DOHH2 (cell line): Measurements from ENCODE around the gene CDX1.

Source experiments
- H3F3A ChIP-seq: fragments of 200-600 bp; sonication (generic), shearing (Covaris generic); 2 replicates; pipeline ENCODE4 v1.6.0; 2016; ENCODE audit warnings: antibody characterized with exemption, mild to moderate bottlenecking; ENCODE audit not compliant: control insufficient read depth, insufficient read depth
- H3K27ac ChIP-seq: fragments of 200-600 bp; sonication (generic); 2 replicates; pipeline ENCODE4 v1.5.1; 2014; ENCODE audit warnings: low read depth, mild to moderate bottlenecking, low read length, moderate library complexity
- H3K27me3 ChIP-seq: fragments of 200-600 bp; sonication (generic); 2 replicates; pipeline ENCODE4 v1.6.1; 2014; ENCODE audit warnings: mild to moderate bottlenecking, low read length, mixed read lengths; ENCODE audit not compliant: control insufficient read depth
- H3K36me3 ChIP-seq: fragments of 200-600 bp; sonication (generic); 2 replicates; pipeline ENCODE4 v1.6.1; 2014; ENCODE audit warnings: mild to moderate bottlenecking, low read length, moderate library complexity, mixed read lengths; ENCODE audit not compliant: control insufficient read depth
- H3K4me1 ChIP-seq: fragments of 200-600 bp; sonication (generic); 2 replicates; pipeline ENCODE4 v1.6.1; 2014; ENCODE audit warnings: mild to moderate bottlenecking, low read length, mixed read lengths; ENCODE audit not compliant: control insufficient read depth
- H3K4me2 ChIP-seq: fragments of 200-600 bp; sonication (generic); 2 replicates; pipeline ENCODE4 v1.6.0; 2014; ENCODE audit warnings: mild to moderate bottlenecking, low read length, moderate library complexity
- H3K4me3 ChIP-seq: fragments of 200-600 bp; sonication (generic); 2 replicates; pipeline ENCODE4 v1.5.1; 2014; ENCODE audit warnings: mild to moderate bottlenecking, low read length, mixed read lengths
- H3K79me2 ChIP-seq: fragments of 200-600 bp; sonication (generic); 2 replicates; pipeline ENCODE4 v1.6.1; 2014; ENCODE audit warnings: mild to moderate bottlenecking, low read length, mixed read lengths; ENCODE audit not compliant: control insufficient read depth
- H3K9me2 ChIP-seq: fragments of 200-600 bp; sonication (generic); replicated peaks from 2 replicates; pipeline ENCODE4 v1.6.1; 2014; ENCODE audit warnings: mild to moderate bottlenecking, low read length, mixed read lengths; ENCODE audit not compliant: control insufficient read depth
- H3K9me3 ChIP-seq: fragments of 200-600 bp; sonication (generic); 2 replicates; pipeline ENCODE4 v1.6.1; 2014; ENCODE audit warnings: antibody characterized with exemption, low read length, mixed read lengths; ENCODE audit not compliant: control insufficient read depth, insufficient read depth
- H4K20me1 ChIP-seq: fragments of 200-600 bp; sonication (generic); 2 replicates; pipeline ENCODE4 v1.6.0; 2014; ENCODE audit warnings: low read depth, mild to moderate bottlenecking, antibody characterized with exemption, low read length, moderate library complexity; ENCODE audit not compliant: control insufficient read depth, insufficient read depth
- EZH2phosphoT487 ChIP-seq: fragments of 200-600 bp; sonication (generic); IDR thresholded peaks from 2 replicates; pipeline ENCODE4 v1.6.1; 2017; ENCODE audit warnings: borderline replicate concordance, mild to moderate bottlenecking, antibody characterized with exemption, low read length, moderate library complexity, mixed read lengths
- TF ChIP-seq, protein P1 (sequence below): fragments of 200-600 bp; sonication (generic); IDR thresholded peaks from one replicate; pipeline ENCODE4 v1.5.1; 2014; ENCODE audit warnings: antibody characterized with exemption, mild to moderate bottlenecking, low read depth, low read length; ENCODE audit not compliant: poor library complexity, severe bottlenecking

The CDX1 gene

DNA sequence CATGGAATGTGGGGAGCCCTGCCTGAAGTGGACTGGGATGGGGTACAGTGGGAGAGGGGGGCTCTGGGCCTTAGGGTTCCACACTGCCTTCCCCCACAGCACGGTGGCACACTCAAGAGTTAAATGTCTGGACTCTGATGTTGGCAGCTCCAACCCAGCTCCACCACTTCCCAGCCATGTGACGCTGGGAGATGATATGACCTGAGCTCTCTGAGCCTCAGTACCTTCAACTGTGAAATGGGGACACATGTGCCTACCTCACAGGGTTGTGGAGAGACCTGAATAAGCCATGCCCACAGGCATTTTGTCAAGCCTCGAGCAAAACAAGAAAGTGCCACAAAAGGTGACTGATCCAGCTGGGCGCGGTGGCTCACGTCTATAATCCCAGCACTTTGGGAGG is 7.5 kb upstream of the CDX1 start:
- no peaks in the 10 kb centered on the region for H4K20me1 ChIP-seq
- peaks cover 29% of the 10 kb centered on the region for H3K27me3 ChIP-seq
- no peaks in the 10 kb centered on the region for H3F3A ChIP-seq
- no peaks in the 10 kb centered on the region for H3K79me2 ChIP-seq
- no peak overlapping the region for H3K27ac ChIP-seq
- no peaks in the 10 kb centered on the region for H3K9me2 ChIP-seq
- H3K4me2 ChIP-seq, result no peak overlapping the region
- peaks cover 38% of the 10 kb centered on the region for H3K4me1 ChIP-seq
- H3K4me3 ChIP-seq, result no peak overlapping the region
- TF ChIP-seq, protein P1, sequence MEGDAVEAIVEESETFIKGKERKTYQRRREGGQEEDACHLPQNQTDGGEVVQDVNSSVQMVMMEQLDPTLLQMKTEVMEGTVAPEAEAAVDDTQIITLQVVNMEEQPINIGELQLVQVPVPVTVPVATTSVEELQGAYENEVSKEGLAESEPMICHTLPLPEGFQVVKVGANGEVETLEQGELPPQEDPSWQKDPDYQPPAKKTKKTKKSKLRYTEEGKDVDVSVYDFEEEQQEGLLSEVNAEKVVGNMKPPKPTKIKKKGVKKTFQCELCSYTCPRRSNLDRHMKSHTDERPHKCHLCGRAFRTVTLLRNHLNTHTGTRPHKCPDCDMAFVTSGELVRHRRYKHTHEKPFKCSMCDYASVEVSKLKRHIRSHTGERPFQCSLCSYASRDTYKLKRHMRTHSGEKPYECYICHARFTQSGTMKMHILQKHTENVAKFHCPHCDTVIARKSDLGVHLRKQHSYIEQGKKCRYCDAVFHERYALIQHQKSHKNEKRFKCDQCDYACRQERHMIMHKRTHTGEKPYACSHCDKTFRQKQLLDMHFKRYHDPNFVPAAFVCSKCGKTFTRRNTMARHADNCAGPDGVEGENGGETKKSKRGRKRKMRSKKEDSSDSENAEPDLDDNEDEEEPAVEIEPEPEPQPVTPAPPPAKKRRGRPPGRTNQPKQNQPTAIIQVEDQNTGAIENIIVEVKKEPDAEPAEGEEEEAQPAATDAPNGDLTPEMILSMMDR, result no peak
- no peak for TF ChIP-seq EZH2phosphoT487
- H3K36me3 ChIP-seq, result no peaks in the 10 kb centered on the region
- no peaks in the 10 kb centered on the region for H3K9me3 ChIP-seq

DNA sequence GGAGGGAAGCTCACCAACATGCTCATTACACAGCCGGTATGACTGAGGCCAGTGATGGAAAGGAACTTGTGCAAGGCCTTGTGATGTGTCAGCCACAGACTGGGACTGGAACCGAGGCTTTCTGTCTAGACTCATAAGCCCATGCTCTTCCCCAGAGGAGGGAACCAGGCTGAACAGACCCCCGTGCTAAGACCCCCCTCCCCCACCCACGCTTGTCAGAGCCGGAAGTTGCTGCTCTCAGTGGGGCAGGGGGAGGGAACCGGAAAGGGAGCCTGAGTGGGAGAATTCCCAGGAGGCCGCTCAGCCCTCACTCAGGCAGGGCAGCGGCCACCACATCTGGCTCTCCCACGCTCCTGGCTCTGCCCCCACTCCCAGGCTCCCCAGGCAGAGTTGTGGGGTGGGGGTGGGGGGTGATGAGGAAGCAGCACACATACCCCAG is 6.8 kb upstream of the CDX1 start:
- Histone ChIP-seq H3K4me3 (peak overlapping the region; percentile 20; the same call in 1 of the 2 replicates), H3K79me2 (no peaks in the 10 kb centered on the region), H3F3A (no peaks in the 10 kb centered on the region), H3K27me3 (peaks cover 22% of the 10 kb centered on the region), H3K36me3 (no peaks in the 10 kb centered on the region), H3K4me2 (peak overlapping the region; percentile 51), H3K27ac (no peak overlapping the region), H3K9me2 (no peaks in the 10 kb centered on the region), H3K9me3 (no peaks in the 10 kb centered on the region), H3K4me1 (peaks cover 33% of the 10 kb centered on the region), H4K20me1 (no peaks in the 10 kb centered on the region)
- TF ChIP-seq, protein P1, result no peak
- TF ChIP-seq EZH2phosphoT487, result no peak

GRCh38 chr5:150160448-150161081 is 6.0 kb upstream of the CDX1 start:
- Histone ChIP-seq H3K9me3 (no peaks in the 10 kb centered on the region), H3K27me3 (peaks cover 14% of the 10 kb centered on the region), H3K36me3 (no peaks in the 10 kb centered on the region), H3K79me2 (no peaks in the 10 kb centered on the region), H3K9me2 (no peaks in the 10 kb centered on the region), H4K20me1 (no peaks in the 10 kb centered on the region), H3K4me1 (peaks cover 26% of the 10 kb centered on the region), H3K4me3 (peak overlapping the region; percentile 20; the same call in 1 of the 2 replicates), H3K27ac (no peak overlapping the region), H3K4me2 (peak overlapping the region; percentile 51), H3F3A (no peaks in the 10 kb centered on the region)
- TF ChIP-seq, protein P1, result no peak
- TF ChIP-seq EZH2phosphoT487, result no peak
